ENCODE measurements around the gene COMMD2. TPM values are rescaled to one million over a fixed set of nuclear protein-coding genes. Genes with fewer than 3 reads are reported as not detected.
A peak's percentile ranks its signal among the peaks of the same experiment; 100 is the strongest.

COMMD2 gene
- total RNA-seq, 1 donor from 2014 or later = 18.0 TPM

DNA sequence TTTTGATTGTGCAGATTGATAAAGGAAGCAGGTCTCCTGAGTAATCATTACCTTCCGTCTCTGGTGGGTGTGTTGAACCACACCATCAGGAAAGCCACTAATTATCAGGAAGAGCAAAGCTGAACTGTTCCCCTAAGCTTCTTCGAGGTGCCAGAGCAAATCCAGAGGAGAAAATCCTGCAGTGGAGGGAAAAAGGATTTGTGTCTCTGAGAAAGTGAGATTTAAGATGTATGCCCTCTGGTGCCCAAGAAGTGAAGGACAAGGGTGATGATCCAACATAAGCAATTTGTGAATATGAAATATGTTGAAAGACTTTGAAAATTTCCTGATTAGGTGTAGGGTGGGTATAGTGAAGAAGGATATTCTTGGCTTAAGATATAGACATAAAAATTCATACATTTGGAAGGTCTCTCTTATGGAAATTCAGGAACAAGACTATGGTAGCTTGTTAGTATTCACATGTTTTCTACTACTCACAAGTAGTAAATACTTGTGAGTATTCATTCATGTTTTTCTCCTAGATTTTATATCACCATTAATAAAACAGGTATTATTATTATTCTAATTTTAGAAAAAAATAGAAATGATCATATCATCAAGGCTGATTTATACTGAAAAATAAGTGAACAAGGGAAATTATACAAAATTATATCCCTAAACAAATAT is 34.8 kb downstream of the COMMD2 start:
- intact Hi-C loops (cut with DNase I) = loop anchor here (1.0 kb wide), 2 partner anchors 190 to 206 kb away; no protein-coding TSS in a partner anchor
- no peak for DNase-seq (ENCODE audit: missing footprints)
- ATAC-seq = peak; percentile 57

DNA sequence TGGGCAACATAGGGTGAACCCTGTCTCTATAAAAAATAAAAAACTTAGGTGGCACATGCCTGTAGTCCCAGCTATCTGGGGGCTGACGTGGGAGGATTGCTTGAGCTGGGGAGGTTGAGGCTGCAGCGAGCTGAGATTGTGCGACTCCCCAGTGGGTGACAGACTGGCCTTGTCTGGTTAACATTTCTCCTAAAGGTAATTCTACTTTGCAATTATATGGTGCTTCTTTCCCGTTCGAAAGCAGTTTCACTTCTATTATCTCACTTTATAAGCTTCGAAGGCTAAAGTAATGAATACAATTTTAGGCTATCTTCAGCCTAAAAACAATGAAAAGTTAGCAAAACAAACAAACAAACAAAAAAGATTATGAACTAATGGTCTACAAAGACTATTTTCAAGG is 35.3 kb downstream of the COMMD2 start:
- ATAC-seq (no peak), DNase-seq (ENCODE audit: missing footprints) (no peak)
- intact Hi-C loops (cut with DNase I) = loop anchor here (1.0 kb wide), 2 partner anchors 190 to 206 kb away; no protein-coding TSS in a partner anchor

DNA sequence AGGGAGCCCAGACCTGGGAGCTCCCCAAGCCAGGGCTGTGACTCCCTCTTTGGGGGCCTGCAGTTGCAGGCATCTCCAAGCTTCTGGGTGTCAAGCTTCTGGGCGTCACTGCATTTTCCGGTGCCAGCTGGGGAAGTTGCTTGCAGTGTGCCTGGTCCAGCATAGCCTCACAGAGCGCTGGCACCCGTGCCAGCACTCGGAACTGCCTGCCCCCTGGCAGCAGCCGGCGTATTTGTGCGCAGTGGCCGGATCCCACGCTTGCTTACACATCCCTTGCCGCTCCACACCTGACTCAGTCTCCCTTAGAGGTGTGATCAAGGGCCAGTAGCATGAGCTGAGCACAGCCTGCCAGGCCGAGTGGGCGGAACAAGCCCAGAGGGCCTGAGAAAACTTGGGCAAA is 37.0 kb downstream of the COMMD2 start:
- DNase-seq (ENCODE audit: missing footprints) (no peak), ATAC-seq (no peak)
- intact Hi-C loops (cut with DNase I) = loop anchor here (2.0 kb wide), 1 partner anchor 54 kb away; no protein-coding TSS in a partner anchor

DNA sequence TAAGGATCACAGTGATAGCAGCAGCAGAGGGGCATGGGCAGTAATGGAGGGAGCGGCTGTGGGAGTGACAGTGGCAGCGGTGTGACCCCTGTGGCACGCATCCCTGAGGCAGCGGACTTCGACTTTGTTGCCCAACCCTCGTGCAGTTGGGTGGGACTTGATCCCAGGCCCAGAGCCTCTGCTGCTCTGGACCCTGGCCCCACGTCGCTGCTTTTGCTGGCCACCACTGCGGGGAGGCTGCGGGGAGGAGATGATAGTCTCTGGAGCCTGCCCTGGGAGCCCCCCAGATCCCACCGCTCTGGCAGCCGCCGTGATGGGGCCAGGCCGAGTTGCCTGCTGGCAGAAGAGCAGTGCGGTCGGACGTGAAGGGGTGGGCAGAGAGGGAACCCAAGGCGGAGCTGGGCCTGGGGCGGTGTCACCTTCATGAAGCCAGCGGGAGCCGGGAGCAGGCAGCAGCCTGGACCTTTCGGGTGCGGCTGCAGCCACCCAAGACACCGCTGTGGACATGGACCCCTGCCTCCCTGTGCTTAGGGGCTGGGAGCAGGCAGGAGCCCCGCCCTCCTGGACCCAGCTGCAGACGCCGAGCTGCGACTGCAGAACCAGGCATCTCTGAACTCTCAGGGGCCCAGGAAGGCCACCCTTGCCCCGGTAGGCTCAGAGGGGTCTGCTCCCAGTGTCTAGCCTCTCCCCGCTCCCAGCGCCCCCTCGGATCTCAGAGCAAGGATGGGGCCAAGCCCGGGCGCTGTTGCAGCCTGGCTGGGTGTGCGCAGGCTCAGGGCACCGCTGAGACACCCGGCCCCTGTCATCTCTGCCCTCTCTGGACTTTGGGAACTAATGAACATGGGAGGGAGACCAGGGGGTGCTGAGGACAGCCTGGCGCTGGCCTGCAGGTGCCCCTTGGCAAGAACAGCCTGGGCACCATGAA is 38.3 kb downstream of the COMMD2 start:
- intact Hi-C loops (cut with DNase I) = loop anchor here (2.0 kb wide), 1 partner anchor 53 kb away; no protein-coding TSS in a partner anchor
- DNase-seq (ENCODE audit: missing footprints) (no peak), ATAC-seq (peak; percentile 10)

DNA sequence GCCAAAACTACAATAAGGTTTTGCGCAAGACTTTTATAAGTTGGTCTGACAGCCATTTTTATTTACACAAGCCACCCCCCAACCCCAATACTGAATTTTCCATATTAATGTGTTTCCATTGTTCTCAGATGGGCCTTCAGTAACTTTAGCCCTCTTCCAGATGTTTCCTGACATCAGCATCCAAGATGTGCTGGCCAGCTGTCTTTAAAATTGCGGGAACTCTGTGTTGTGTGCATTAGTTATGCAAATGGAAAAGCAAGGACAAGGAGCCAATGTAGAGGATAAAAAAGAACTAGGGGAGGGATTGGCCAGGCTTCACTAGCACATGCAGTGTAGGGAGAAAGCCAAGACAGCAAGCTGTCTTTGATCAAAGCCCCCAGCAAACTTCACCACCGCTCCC is 45.4 kb downstream of the COMMD2 start:
- no peak for DNase-seq (ENCODE audit: missing footprints)
- ATAC-seq = peak; percentile 21
- intact Hi-C loops (cut with DNase I) = no loop called here

DNA sequence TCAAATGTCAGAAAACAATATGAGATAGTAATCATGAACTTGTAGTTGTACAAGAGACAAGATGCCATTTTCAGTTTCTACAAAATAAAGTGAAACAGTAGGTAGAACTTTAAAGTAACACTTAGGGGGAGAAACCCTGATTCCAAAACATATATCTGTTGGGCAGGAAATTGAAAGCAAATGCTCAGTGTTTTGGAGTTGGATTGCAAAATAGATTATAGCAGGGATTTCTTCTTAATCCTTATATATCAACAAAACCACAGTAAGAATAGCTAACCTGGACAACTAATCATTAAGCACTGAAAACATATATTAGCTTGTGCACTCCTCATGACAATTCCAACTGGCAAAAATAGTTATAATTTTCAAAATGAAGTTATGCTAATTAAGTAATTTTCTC is 46.9 kb downstream of the COMMD2 start:
- no peak for DNase-seq (ENCODE audit: missing footprints)
- ATAC-seq = no peak
- intact Hi-C loops (cut with DNase I) = no loop called here

DNA sequence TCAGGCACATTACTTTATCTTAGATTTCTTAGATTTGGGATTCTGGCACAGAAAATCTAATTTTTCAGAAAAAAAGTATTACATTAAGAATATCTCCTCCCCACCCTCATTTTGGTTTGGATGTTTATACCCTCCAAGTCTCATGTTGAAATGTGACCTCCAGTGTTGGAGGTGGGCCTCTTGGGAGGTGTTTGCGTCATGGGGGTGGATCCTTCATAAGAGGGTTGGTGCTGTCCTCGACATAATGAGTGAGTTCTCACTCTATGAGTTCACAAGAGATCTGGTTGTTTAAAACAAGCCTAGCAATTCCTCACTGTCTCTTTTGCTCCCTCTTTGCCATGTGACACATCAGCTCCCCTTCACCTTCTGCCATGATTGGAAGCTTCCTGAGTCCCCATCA is 48.8 kb downstream of the COMMD2 start:
- no peak for DNase-seq (ENCODE audit: missing footprints)
- peak; percentile 92 for ATAC-seq
- intact Hi-C loops (cut with DNase I) = no loop called here

DNA sequence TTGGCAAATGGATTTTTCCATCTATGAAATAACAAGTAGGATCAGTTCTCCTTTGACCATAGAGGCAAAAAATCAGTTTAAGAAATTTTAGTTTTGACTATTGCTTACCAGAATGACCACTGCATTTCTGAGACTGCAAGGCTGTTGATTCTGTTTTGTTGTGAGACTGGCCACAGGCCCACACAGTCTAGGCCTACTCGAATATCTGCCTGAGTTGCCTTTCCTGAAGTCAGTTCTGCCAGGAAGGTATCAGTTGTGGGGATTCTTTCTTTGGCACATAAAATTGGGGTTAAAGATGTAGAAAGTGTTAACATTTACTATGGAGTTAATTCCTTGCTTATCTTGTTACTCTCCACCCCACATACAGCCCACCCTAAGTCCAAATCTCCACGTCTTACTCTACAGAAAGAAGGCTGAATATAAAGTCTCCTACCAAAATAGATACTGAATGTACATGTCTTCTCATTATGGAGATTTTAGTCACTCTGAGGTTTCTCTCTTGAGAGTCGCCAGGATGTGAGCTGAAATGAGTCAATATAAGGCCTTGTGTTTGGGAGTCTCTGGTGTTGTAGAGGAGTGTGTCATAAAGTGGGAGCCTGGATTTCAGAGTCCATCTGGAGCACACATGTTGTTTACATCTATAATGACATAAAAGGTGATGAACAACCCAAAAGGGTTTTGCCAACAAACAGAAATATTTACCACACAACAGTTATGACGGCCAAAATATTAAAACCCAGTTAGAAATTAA is 49.4 kb downstream of the COMMD2 start:
- intact Hi-C loops (cut with DNase I) = no loop called here
- DNase-seq (ENCODE audit: missing footprints) (no peak), ATAC-seq (peak; percentile 82)

DNA sequence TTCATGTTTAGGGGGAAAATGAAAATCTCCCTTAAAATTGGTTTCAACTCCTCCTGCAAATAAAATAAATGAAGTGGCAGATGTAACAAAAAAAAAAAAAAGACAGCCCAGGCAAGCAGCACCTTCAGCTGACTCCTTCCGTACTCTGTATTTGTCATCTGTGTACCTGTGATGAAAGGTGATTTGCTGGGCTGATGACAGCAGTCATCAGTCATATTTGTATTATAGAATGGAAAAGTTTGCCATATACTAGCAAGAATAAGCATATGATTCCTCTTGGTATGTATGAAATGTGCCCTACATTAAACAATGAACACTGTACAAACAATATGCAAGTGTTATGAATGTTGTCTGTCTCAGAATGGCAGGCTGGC is 50.3 kb downstream of the COMMD2 start:
- DNase-seq (ENCODE audit: missing footprints) (no peak), ATAC-seq (no peak)
- intact Hi-C loops (cut with DNase I) = no loop called here

DNA sequence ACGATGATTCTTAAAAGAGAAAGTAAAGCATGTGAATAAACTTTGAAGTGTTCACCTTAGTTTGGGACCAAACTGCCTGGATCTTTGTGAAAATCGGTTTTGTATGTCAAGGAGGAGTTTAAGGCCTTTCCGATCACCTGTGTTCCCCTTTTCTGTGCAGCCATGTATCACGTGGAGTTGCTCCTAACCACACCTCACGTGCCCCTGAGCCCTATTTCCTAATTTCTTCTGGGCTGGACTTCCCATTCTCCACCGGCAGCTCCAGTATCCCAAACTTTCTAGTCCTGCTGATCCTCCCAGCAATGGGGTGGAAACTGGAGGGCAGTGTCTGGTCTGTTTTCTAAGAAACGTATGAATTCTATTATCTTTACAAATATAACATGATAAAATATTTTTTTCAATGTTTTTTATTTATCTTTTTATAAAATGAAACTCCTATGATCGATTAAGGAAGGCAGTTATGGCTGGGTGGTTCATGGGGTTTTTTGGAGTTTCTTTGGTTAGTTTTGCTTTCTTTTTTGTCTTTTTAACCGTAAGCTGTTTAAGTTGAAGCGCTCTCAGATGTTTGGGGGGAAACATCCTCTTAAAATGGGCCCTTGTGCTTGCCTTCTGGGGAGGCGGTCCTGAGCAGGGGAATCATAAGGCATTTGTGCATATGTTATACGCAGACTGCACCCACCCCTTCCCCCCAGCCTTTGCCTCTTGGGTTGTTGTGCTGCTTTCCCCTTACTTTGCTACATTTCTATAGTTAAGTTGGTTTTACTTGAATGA is 50.9 kb downstream of the COMMD2 start:
- DNase-seq (ENCODE audit: missing footprints) (no peak), ATAC-seq (no peak)
- intact Hi-C loops (cut with DNase I) = no loop called here

Other genes with a start within 250 kb of the COMMD2 start
- gene WWTR1, start 94.5 kb downstream of the COMMD2 start, total RNA-seq = 42.6 TPM
- gene ANKUB1, start 40.1 kb upstream of the COMMD2 start, total RNA-seq = not detected
- gene RNF13, start 60.7 kb upstream of the COMMD2 start, total RNA-seq = 45.5 TPM
- gene PFN2, start 218.4 kb upstream of the COMMD2 start, total RNA-seq = 71.2 TPM